Measurements from ENCODE around the gene FYB2.

The FYB2 gene

GRCh38 chr1:56758794-56759193 lies 60.4 kb downstream of the FYB2 start:
- Histone ChIP-seq H3K9me2 (replicated peaks; ENCODE audit: insufficient read depth, low read length) (no peaks in the 10 kb centered on the region), H3K4me2 (ENCODE audit: low read depth, low read length) (0 out of 2 replicates have a peak overlapping the region, but pooled peaks have one; percentile 11), H3K4me3 (ENCODE audit: low read length) (no peak overlapping the region), H3K4me1 (ENCODE audit: low read length) (peaks cover 7% of the 10 kb centered on the region; the same call in 1 of the 2 replicates), H3K27ac (ENCODE audit: low read length) (no peak overlapping the region), H3F3A (ENCODE audit: insufficient read depth, low read length) (no peaks in the 10 kb centered on the region), H2AFZ (ENCODE audit: low read length) (0 out of 2 replicates have a peak overlapping the region, but pooled peaks have one; percentile 2), H3K27me3 (replicated peaks; ENCODE audit: insufficient read depth, low read length) (no peaks in the 10 kb centered on the region), H3K9ac (ENCODE audit: low read length) (no peak overlapping the region), H3K79me2 (ENCODE audit: low read length) (no peaks in the 10 kb centered on the region), H4K20me1 (ENCODE audit: insufficient read depth, low read length) (no peaks in the 10 kb centered on the region), H3K36me3 (replicated peaks; ENCODE audit: insufficient read depth, low read length) (no peaks in the 10 kb centered on the region), H3K9me3 (replicated peaks; ENCODE audit: insufficient read depth, low read length) (no peaks in the 10 kb centered on the region)
- DNase-seq, result peak; percentile 12
- no peak for TF ChIP-seq CTCF (IDR thresholded peaks at IDR 0.05; ENCODE audit: low read length)
- TF ChIP-seq EZH2 (optimal IDR thresholded peaks at IDR 0.05; ENCODE audit: low read depth, low read length), result no peak
- TF ChIP-seq EZH2phosphoT487 (IDR thresholded peaks at IDR 0.05; ENCODE audit: low read length), result no peak

GRCh38 chr1:56758135-56758534 lies 61.1 kb downstream of the FYB2 start:
- Histone ChIP-seq H4K20me1 (ENCODE audit: insufficient read depth, low read length) (no peaks in the 10 kb centered on the region), H3K36me3 (replicated peaks; ENCODE audit: insufficient read depth, low read length) (no peaks in the 10 kb centered on the region), H3K79me2 (ENCODE audit: low read length) (no peaks in the 10 kb centered on the region), H3K4me1 (ENCODE audit: low read length) (peaks cover 7% of the 10 kb centered on the region; the same call in 1 of the 2 replicates), H2AFZ (ENCODE audit: low read length) (no peak overlapping the region), H3K27ac (ENCODE audit: low read length) (no peak overlapping the region), H3K4me2 (ENCODE audit: low read depth, low read length) (no peak overlapping the region), H3K9me2 (replicated peaks; ENCODE audit: insufficient read depth, low read length) (no peaks in the 10 kb centered on the region), H3K9me3 (replicated peaks; ENCODE audit: insufficient read depth, low read length) (no peaks in the 10 kb centered on the region), H3F3A (ENCODE audit: insufficient read depth, low read length) (no peaks in the 10 kb centered on the region), H3K27me3 (replicated peaks; ENCODE audit: insufficient read depth, low read length) (no peaks in the 10 kb centered on the region), H3K9ac (ENCODE audit: low read length) (no peak overlapping the region), H3K4me3 (ENCODE audit: low read length) (no peak overlapping the region)
- no peak for DNase-seq
- TF ChIP-seq EZH2 (optimal IDR thresholded peaks at IDR 0.05; ENCODE audit: low read depth, low read length) (no peak), CTCF (IDR thresholded peaks at IDR 0.05; ENCODE audit: low read length) (no peak), EZH2phosphoT487 (IDR thresholded peaks at IDR 0.05; ENCODE audit: low read length) (no peak)

- Histone ChIP-seq H4K20me1 (ENCODE audit: insufficient read depth, low read length) (no peaks in the 10 kb centered on the region), H3K4me1 (ENCODE audit: low read length) (peaks cover 7% of the 10 kb centered on the region; the same call in 1 of the 2 replicates), H3K27me3 (replicated peaks; ENCODE audit: insufficient read depth, low read length) (no peaks in the 10 kb centered on the region), H3K9me3 (replicated peaks; ENCODE audit: insufficient read depth, low read length) (no peaks in the 10 kb centered on the region), H3K9ac (ENCODE audit: low read length) (no peak overlapping the region), H3K36me3 (replicated peaks; ENCODE audit: insufficient read depth, low read length) (no peaks in the 10 kb centered on the region), H3K4me2 (ENCODE audit: low read depth, low read length) (no peak overlapping the region), H3K4me3 (ENCODE audit: low read length) (no peak overlapping the region), H2AFZ (ENCODE audit: low read length) (no peak overlapping the region), H3K27ac (ENCODE audit: low read length) (no peak overlapping the region), H3K79me2 (ENCODE audit: low read length) (no peaks in the 10 kb centered on the region), H3K9me2 (replicated peaks; ENCODE audit: insufficient read depth, low read length) (no peaks in the 10 kb centered on the region), H3F3A (ENCODE audit: insufficient read depth, low read length) (no peaks in the 10 kb centered on the region)
- DNase-seq, result no peak
- TF ChIP-seq EZH2 (optimal IDR thresholded peaks at IDR 0.05; ENCODE audit: low read depth, low read length) (no peak), EZH2phosphoT487 (IDR thresholded peaks at IDR 0.05; ENCODE audit: low read length) (no peak), CTCF (IDR thresholded peaks at IDR 0.05; ENCODE audit: low read length) (no peak)
Observed at GRCh38 chr1:56755911-56756310, 63.3 kb downstream of the FYB2 start.

Measured in MM.1S (cell line).